PC-9 (cell line): ENCODE measurements around the gene ETFA.

ENCODE experiments used
- EZH2 ChIP-seq: fragments of 200-600 bp; sonication (generic); IDR thresholded peaks from 2 replicates; pipeline ENCODE4 v1.8.0; 2017; ENCODE audit warnings: antibody characterized with exemption, low read depth
- TF ChIP-seq, protein P1 (sequence below): fragments of 200-600 bp; sonication (generic); conservative IDR thresholded peaks from 2 replicates; pipeline ENCODE4 v1.6.1; 2017; ENCODE audit warnings: mixed run types, antibody characterized with exemption, mild to moderate bottlenecking, moderate library complexity

- TF ChIP-seq, protein P1, sequence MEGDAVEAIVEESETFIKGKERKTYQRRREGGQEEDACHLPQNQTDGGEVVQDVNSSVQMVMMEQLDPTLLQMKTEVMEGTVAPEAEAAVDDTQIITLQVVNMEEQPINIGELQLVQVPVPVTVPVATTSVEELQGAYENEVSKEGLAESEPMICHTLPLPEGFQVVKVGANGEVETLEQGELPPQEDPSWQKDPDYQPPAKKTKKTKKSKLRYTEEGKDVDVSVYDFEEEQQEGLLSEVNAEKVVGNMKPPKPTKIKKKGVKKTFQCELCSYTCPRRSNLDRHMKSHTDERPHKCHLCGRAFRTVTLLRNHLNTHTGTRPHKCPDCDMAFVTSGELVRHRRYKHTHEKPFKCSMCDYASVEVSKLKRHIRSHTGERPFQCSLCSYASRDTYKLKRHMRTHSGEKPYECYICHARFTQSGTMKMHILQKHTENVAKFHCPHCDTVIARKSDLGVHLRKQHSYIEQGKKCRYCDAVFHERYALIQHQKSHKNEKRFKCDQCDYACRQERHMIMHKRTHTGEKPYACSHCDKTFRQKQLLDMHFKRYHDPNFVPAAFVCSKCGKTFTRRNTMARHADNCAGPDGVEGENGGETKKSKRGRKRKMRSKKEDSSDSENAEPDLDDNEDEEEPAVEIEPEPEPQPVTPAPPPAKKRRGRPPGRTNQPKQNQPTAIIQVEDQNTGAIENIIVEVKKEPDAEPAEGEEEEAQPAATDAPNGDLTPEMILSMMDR, result no peak
- no peak for TF ChIP-seq EZH2
Measured at GRCh38 chr15:76222159-76222558, 89.1 kb downstream of the ETFA start.
